Astrocyte (in vitro differentiated cells and primary cell): ENCODE data around the gene ABCC2. TPM values are rescaled to one million over a fixed set of nuclear protein-coding genes. Genes with fewer than 3 reads are reported as not detected.

Source experiments
- DNase-seq: peaks from one replicate; pipeline ENCODE4 v3.0.0-alpha.2; 2010; ENCODE audit warnings: low read depth
- FAIRE-seq: peaks from 2 replicates; lab custom pipeline; 2011; peaks lifted over from hg19 to GRCh38; lab: Jason Lieb, UNC
- H2AFZ ChIP-seq: 2 replicates; pipeline ENCODE4 v1.6.0; 2012; ENCODE audit warnings: low read depth, low read length, inconsistent platforms
- H3K27ac ChIP-seq: 2 replicates; pipeline ENCODE4 v1.5.1; 2011; ENCODE audit warnings: low read depth, low read length, inconsistent platforms
- H3K27me3 ChIP-seq: 2 replicates; pipeline ENCODE4 v1.6.0; 2011; ENCODE audit warnings: low read length, inconsistent platforms; ENCODE audit not compliant: insufficient read depth
- H3K36me3 ChIP-seq: 2 replicates; pipeline ENCODE4 v1.5.1; 2011; ENCODE audit warnings: low read length, inconsistent platforms; ENCODE audit not compliant: insufficient read depth
- H3K4me1 ChIP-seq: 2 replicates; pipeline ENCODE4 v1.5.1; 2011; ENCODE audit warnings: low read length, inconsistent platforms; ENCODE audit not compliant: insufficient read depth
- H3K4me2 ChIP-seq: 2 replicates; pipeline ENCODE4 v1.6.0; 2012; ENCODE audit warnings: low read length, inconsistent platforms
- H3K4me3 ChIP-seq: 2 replicates; pipeline ENCODE4 v1.5.1; 2011; ENCODE audit warnings: low read depth, mild to moderate bottlenecking, low read length, inconsistent platforms; ENCODE audit not compliant: insufficient read depth
- H3K79me2 ChIP-seq: 2 replicates; pipeline ENCODE4 v1.6.0; 2012; ENCODE audit warnings: mild to moderate bottlenecking, low read length, inconsistent platforms; ENCODE audit not compliant: insufficient read depth
- H3K9ac ChIP-seq: 2 replicates; pipeline ENCODE4 v1.6.0; 2012; ENCODE audit warnings: mild to moderate bottlenecking, low read length, inconsistent platforms
- H3K9me3 ChIP-seq: 2 replicates; pipeline ENCODE4 v1.5.1; 2012; ENCODE audit warnings: low read depth, mild to moderate bottlenecking, low read length, inconsistent platforms; ENCODE audit not compliant: insufficient read depth
- H4K20me1 ChIP-seq: 2 replicates; pipeline ENCODE4 v1.6.0; 2012; ENCODE audit warnings: low read length, inconsistent platforms; ENCODE audit not compliant: insufficient read depth
- H3K27ac Mint-ChIP-seq: one replicate; pipeline ENCODE4 v1.8.0; 2021; ENCODE audit warnings: mild to moderate bottlenecking, mixed read lengths; ENCODE audit not compliant: unreplicated experiment
- H3K27me3 Mint-ChIP-seq: one replicate; pipeline ENCODE4 v1.8.0; 2021; ENCODE audit warnings: low read depth, mixed read lengths; ENCODE audit not compliant: unreplicated experiment
- H3K36me3 Mint-ChIP-seq: one replicate; pipeline ENCODE4 v1.8.0; 2021; ENCODE audit warnings: low read depth, mixed read lengths; ENCODE audit not compliant: unreplicated experiment
- H3K4me1 Mint-ChIP-seq: one replicate; pipeline ENCODE4 v1.8.0; 2021; ENCODE audit warnings: low read depth, mixed read lengths; ENCODE audit not compliant: unreplicated experiment
- H3K4me3 Mint-ChIP-seq: one replicate; pipeline ENCODE4 v1.8.0; 2021; ENCODE audit warnings: mild to moderate bottlenecking, moderate library complexity, mixed read lengths; ENCODE audit not compliant: unreplicated experiment
- H3K9me3 Mint-ChIP-seq: one replicate; pipeline ENCODE4 v1.8.0; 2021; ENCODE audit warnings: mild to moderate bottlenecking, mixed read lengths; ENCODE audit not compliant: unreplicated experiment
- CTCF ChIP-seq: IDR thresholded peaks from 2 replicates; pipeline ENCODE4 v1.5.1; 2011; ENCODE audit warnings: low read depth, mild to moderate bottlenecking, inconsistent platforms, low read length, moderate library complexity; ENCODE audit not compliant: insufficient read depth
- EZH2 ChIP-seq: IDR thresholded peaks from 2 replicates; pipeline ENCODE4 v1.6.1; 2012; ENCODE audit warnings: mild to moderate bottlenecking, low read length, inconsistent platforms; ENCODE audit not compliant: insufficient read depth
- total RNA-seq: library from RNA; stranded (reverse); gene quantifications from 2 replicates; pipeline ENCODE4 v1.2.1, GENCODE V29; 2021

Gene ABCC2
- total RNA-seq, 1 donor from 2014 or later: 0.59 TPM

- no peak overlapping the region for H3K27ac ChIP-seq
- no peak overlapping the region for H2AFZ ChIP-seq
- H3K36me3 Mint-ChIP-seq: no peaks in the 10 kb centered on the region
- H3K9me3 Mint-ChIP-seq: no peaks in the 10 kb centered on the region
- no peaks in the 10 kb centered on the region for H3K9me3 ChIP-seq
- H3K4me1 Mint-ChIP-seq: no peaks in the 10 kb centered on the region
- H3K4me1 ChIP-seq: no peaks in the 10 kb centered on the region
- no peak overlapping the region for H3K4me3 Mint-ChIP-seq
- no peak overlapping the region for H3K27ac Mint-ChIP-seq
- H4K20me1 ChIP-seq: no peaks in the 10 kb centered on the region
- H3K36me3 ChIP-seq: no peaks in the 10 kb centered on the region
- peaks cover 2% of the 10 kb centered on the region for H3K27me3 Mint-ChIP-seq
- H3K9ac ChIP-seq: no peak overlapping the region
- no peak for DNase-seq
- no peak for TF ChIP-seq CTCF
- TF ChIP-seq EZH2: no peak
- no peaks in the 10 kb centered on the region for H3K79me2 ChIP-seq
- H3K27me3 ChIP-seq: no peaks in the 10 kb centered on the region
- no peak overlapping the region for H3K4me3 ChIP-seq
- H3K4me2 ChIP-seq: no peak overlapping the region
- no peak for FAIRE-seq
These were observed 71.2 kb downstream of the ABCC2 start for GRCh38 chr10:99853655-99854054.

- H3K4me1 ChIP-seq: no peaks in the 10 kb centered on the region
- H3K27ac ChIP-seq: no peak overlapping the region
- H3K79me2 ChIP-seq: no peaks in the 10 kb centered on the region
- no peaks in the 10 kb centered on the region for H3K9me3 ChIP-seq
- no peak for TF ChIP-seq EZH2
- peak; percentile 54 for TF ChIP-seq CTCF
- no peak overlapping the region for H3K4me3 ChIP-seq
- H2AFZ ChIP-seq: no peak overlapping the region
- no peaks in the 10 kb centered on the region for H4K20me1 ChIP-seq
- Mint-ChIP-seq H3K36me3 (no peaks in the 10 kb centered on the region), H3K4me3 (no peak overlapping the region), H3K4me1 (no peaks in the 10 kb centered on the region), H3K27me3 (peaks cover 10% of the 10 kb centered on the region), H3K9me3 (no peaks in the 10 kb centered on the region), H3K27ac (no peak overlapping the region)
- DNase-seq (peak; percentile 60), FAIRE-seq (peak; percentile 50)
- H3K9ac ChIP-seq: no peak overlapping the region
- no peaks in the 10 kb centered on the region for H3K36me3 ChIP-seq
- H3K4me2 ChIP-seq: no peak overlapping the region
- no peaks in the 10 kb centered on the region for H3K27me3 ChIP-seq
These were observed 72.4 kb downstream of the ABCC2 start for GRCh38 chr10:99854860-99855259.

- no peak overlapping the region for H2AFZ ChIP-seq
- no peaks in the 10 kb centered on the region for H3K36me3 Mint-ChIP-seq
- no peak overlapping the region for H3K27ac ChIP-seq
- no peak overlapping the region for H3K27ac Mint-ChIP-seq
- FAIRE-seq (no peak), DNase-seq (no peak)
- no peak overlapping the region for H3K4me3 Mint-ChIP-seq
- no peaks in the 10 kb centered on the region for H3K27me3 ChIP-seq
- no peaks in the 10 kb centered on the region for H3K4me1 ChIP-seq
- no peak for TF ChIP-seq EZH2
- TF ChIP-seq CTCF: no peak
- no peaks in the 10 kb centered on the region for H3K4me1 Mint-ChIP-seq
- H3K4me2 ChIP-seq: no peak overlapping the region
- H4K20me1 ChIP-seq: no peaks in the 10 kb centered on the region
- H3K4me3 ChIP-seq: no peak overlapping the region
- H3K9me3 Mint-ChIP-seq: no peaks in the 10 kb centered on the region
- no peak overlapping the region for H3K9ac ChIP-seq
- peaks cover 10% of the 10 kb centered on the region for H3K27me3 Mint-ChIP-seq
- no peaks in the 10 kb centered on the region for H3K79me2 ChIP-seq
- no peaks in the 10 kb centered on the region for H3K36me3 ChIP-seq
- H3K9me3 ChIP-seq: no peaks in the 10 kb centered on the region
These were observed 73.1 kb downstream of the ABCC2 start for GRCh38 chr10:99855479-99856071.
